ENCODE results near the gene CYP2B6. TPM values are rescaled to one million over a fixed set of nuclear protein-coding genes. Genes with fewer than 3 reads are reported as not detected.

CYP2B6 gene
- total and polyA plus RNA-seq, 10 of the 15 experiments (the other 5 are each of a cell fraction or from before 2014, with no cell fraction given), result 0.23 to 0.86 TPM; not detected in 8

DNA sequence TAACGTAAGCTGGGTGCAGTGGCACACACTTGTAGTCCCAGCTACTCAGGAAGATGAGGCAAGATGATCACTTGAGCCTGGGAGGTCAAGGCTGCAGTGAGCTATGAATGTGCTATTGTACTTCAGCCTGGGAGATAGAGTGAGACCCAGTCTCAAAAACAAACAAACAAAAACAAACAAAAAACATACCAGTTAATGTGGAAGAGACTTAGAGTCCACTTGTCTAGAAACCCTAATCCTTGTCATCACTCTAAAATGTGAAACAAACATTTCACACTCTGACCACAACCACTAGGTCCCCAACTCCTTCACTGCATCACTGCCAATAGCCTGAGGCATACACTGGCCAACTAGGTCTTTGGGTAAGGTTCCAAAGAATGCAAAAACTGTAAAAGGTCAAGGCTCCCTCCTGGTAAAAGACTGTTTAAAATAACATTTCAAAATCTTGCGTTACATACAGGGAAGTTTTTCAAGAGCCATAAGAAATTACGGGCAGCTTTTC is 28.6 kb upstream of the CYP2B6 start:
- no peaks in the 10 kb centered on the region for H3K79me2 ChIP-seq (ENCODE audit: control insufficient read depth, insufficient read depth, low read length)
- H3K36me3 ChIP-seq (ENCODE audit: control insufficient read depth in 2 of 2, insufficient read depth in 2 of 2, low read length in 1 of 2), result no peaks in the 10 kb centered on the region
- H3K9ac ChIP-seq (ENCODE audit: control insufficient read depth, insufficient read depth, low read length), result no peak overlapping the region
- H3K4me3 ChIP-seq, result no peak overlapping the region
- H3K9me3 ChIP-seq (replicated peaks; ENCODE audit: control insufficient read depth, insufficient read depth, low read length), result no peaks in the 10 kb centered on the region; the same call in 2 of the 3 replicates
- ChIA-PET RAD21 (ENCODE audit: unreplicated experiment) (no interaction called here), CTCF (no interaction called here), POLR2A (no interaction called here), SMC1A (ENCODE audit: uncharacterized antibody, unreplicated experiment) (interaction anchor here (0.6 kb wide), 1 partner anchor 96 kb away, joined by 3 read pairs; no protein-coding TSS in a partner anchor)
- no peak for DNase-seq (ENCODE audit: low read depth, low spot score)
- no peak overlapping the region for H2AFZ ChIP-seq (ENCODE audit: control insufficient read depth, low read depth, low read length)
- H3K27me3 ChIP-seq (replicated peaks in 1 of 2; ENCODE audit: control insufficient read depth in 2 of 2, insufficient read depth in 2 of 2, low read length in 1 of 2), result no peaks in the 10 kb centered on the region
- intact Hi-C loops (cut with micrococcal nuclease; ENCODE audit: unreplicated experiment) (no loop called here), in situ Hi-C loops (cut with MboI) (no loop called here)
- no peak for ATAC-seq
- WGBS (ENCODE audit: insufficient coverage, insufficient replicate concordance, low lambda C conversion rate, missing lambda C conversion rate), result 0% methylated on average over 3 of the region's 3 CpGs
- H4K20me1 ChIP-seq (ENCODE audit: control insufficient read depth, insufficient read depth), result no peaks in the 10 kb centered on the region
- no peak for FAIRE-seq
- BruUV-seq (replicated peaks), result no TSS peak
- no peak overlapping the region for H3K4me2 ChIP-seq (ENCODE audit: control insufficient read depth, insufficient read depth)
- no peak overlapping the region for H3K27ac ChIP-seq (ENCODE audit: control insufficient read depth, insufficient read depth)
- no peaks in the 10 kb centered on the region for H3K4me1 ChIP-seq (ENCODE audit: control insufficient read depth, insufficient read depth, low read length)
- TF ChIP-seq RCOR1 (conservative IDR thresholded peaks at IDR 0.05; ENCODE audit: low read depth, low read length) (no peak), HDAC6 (IDR thresholded peaks at IDR 0.05; ENCODE audit: unreplicated experiment) (no peak), CHD4 (IDR thresholded peaks at IDR 0.05) (no peak), POLR2AphosphoS5 (IDR thresholded peaks at IDR 0.05; ENCODE audit: low read length) (no peak), ZBTB4 (CRISPR knock-in tag; IDR thresholded peaks at IDR 0.05) (no peak), JUND (IDR thresholded peaks at IDR 0.05; ENCODE audit: low read depth, low read length) (no peak), STAT3 (IDR thresholded peaks at IDR 0.05; ENCODE audit: low read depth, low read length) (no peak), HCFC1 (IDR thresholded peaks at IDR 0.05; ENCODE audit: low read length) (no peak), NFYB (IDR thresholded peaks at IDR 0.05; ENCODE audit: insufficient read depth, low read depth, low read length) (no peak), ZNF217 (IDR thresholded peaks at IDR 0.05) (no peak), POLR2A (IDR thresholded peaks at IDR 0.05; ENCODE audit: low read depth, low read length) (no peak), HDAC2 (IDR thresholded peaks at IDR 0.05) (no peak), IRF5 (IDR thresholded peaks at IDR 0.05; ENCODE audit: borderline replicate concordance) (no peak), KLF5 (IDR thresholded peaks at IDR 0.05; ENCODE audit: partially characterized antibody) (no peak), CHD2 (IDR thresholded peaks at IDR 0.05; ENCODE audit: borderline replicate concordance, low read depth, low read length) (no peak), SRF (IDR thresholded peaks at IDR 0.05; ENCODE audit: low read depth in 2 of 2, low read length in 2 of 2) (no peak), RUNX3 (IDR thresholded peaks at IDR 0.05; ENCODE audit: low read length) (no peak), ZNF622 (IDR thresholded peaks at IDR 0.05) (no peak)
- TF ChIP-seq, protein P1, sequence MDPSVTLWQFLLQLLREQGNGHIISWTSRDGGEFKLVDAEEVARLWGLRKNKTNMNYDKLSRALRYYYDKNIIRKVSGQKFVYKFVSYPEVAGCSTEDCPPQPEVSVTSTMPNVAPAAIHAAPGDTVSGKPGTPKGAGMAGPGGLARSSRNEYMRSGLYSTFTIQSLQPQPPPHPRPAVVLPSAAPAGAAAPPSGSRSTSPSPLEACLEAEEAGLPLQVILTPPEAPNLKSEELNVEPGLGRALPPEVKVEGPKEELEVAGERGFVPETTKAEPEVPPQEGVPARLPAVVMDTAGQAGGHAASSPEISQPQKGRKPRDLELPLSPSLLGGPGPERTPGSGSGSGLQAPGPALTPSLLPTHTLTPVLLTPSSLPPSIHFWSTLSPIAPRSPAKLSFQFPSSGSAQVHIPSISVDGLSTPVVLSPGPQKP (IDR thresholded peaks at IDR 0.05; ENCODE audit: low read depth, low read length), result no peak
